ENCODE results near the gene UBXN4.
"Not testable (repeated sequence)": the region's sequence is repeated elsewhere in the genome, so short reads cannot be mapped to it uniquely, and the experiment has no call there.

Gene UBXN4

GRCh38 chr2:135768863-135769262 lies 27.2 kb downstream of the UBXN4 start:
- no peak for DNase-seq

- DNase-seq, result no peak
Measured at GRCh38 chr2:135773319-135773718, 31.7 kb downstream of the UBXN4 start.

GRCh38 chr2:135773917-135774316 lies 32.3 kb downstream of the UBXN4 start:
- no peak for DNase-seq

- DNase-seq, result no peak
Measured at GRCh38 chr2:135775420-135775819, 33.8 kb downstream of the UBXN4 start.

- no peak for DNase-seq
Measured at GRCh38 chr2:135776367-135776766, 34.7 kb downstream of the UBXN4 start.

- DNase-seq, result no peak
Measured at GRCh38 chr2:135782231-135782630, 40.6 kb downstream of the UBXN4 start.

- no peak for DNase-seq
Measured at GRCh38 chr2:135783439-135783838, 41.8 kb downstream of the UBXN4 start.

GRCh38 chr2:135785032-135785431 lies 43.4 kb downstream of the UBXN4 start:
- no peak for DNase-seq

- DNase-seq, result no peak
Measured at GRCh38 chr2:135786823-135787222, 45.2 kb downstream of the UBXN4 start.

GRCh38 chr2:135790423-135790822 lies 48.8 kb downstream of the UBXN4 start:
- no peak for DNase-seq

- DNase-seq, result no peak
Measured at GRCh38 chr2:135791418-135792190, 49.9 kb downstream of the UBXN4 start.

- no peak for DNase-seq
Measured at GRCh38 chr2:135792401-135793150, 50.9 kb downstream of the UBXN4 start.

GRCh38 chr2:135795641-135796040 lies 54.0 kb downstream of the UBXN4 start:
- DNase-seq, result not testable (repeated sequence)

- no peak for DNase-seq
Measured at GRCh38 chr2:135796606-135797005, 55.0 kb downstream of the UBXN4 start.

GRCh38 chr2:135797497-135798274 lies 56.0 kb downstream of the UBXN4 start:
- peak; percentile 13 to 69 (median 53) for DNase-seq

- DNase-seq, result no peak
Measured at GRCh38 chr2:135798275-135798705, 56.6 kb downstream of the UBXN4 start.

GRCh38 chr2:135798762-135799161 lies 57.1 kb downstream of the UBXN4 start:
- DNase-seq, result no peak

- no peak for DNase-seq
Measured at GRCh38 chr2:135799738-135800137, 58.1 kb downstream of the UBXN4 start.

GRCh38 chr2:135800513-135801460 lies 59.1 kb downstream of the UBXN4 start:
- no peak for DNase-seq

GRCh38 chr2:135802350-135802749 lies 60.7 kb downstream of the UBXN4 start:
- no peak for DNase-seq

GRCh38 chr2:135803278-135803677 lies 61.6 kb downstream of the UBXN4 start:
- no peak for DNase-seq

GRCh38 chr2:135807874-135808273 lies 66.2 kb downstream of the UBXN4 start:
- not testable (repeated sequence) for DNase-seq

Data from activated naive CD4-positive, alpha-beta T cell (primary cell).